Hepatic stellate cell (primary cell): ENCODE measurements around the gene SDK1.

Experiments used
- DNase-seq: peaks from one replicate; pipeline ENCODE4 v3.0.0; 2011; ENCODE audit warnings: low spot score

SDK1 gene

DNA sequence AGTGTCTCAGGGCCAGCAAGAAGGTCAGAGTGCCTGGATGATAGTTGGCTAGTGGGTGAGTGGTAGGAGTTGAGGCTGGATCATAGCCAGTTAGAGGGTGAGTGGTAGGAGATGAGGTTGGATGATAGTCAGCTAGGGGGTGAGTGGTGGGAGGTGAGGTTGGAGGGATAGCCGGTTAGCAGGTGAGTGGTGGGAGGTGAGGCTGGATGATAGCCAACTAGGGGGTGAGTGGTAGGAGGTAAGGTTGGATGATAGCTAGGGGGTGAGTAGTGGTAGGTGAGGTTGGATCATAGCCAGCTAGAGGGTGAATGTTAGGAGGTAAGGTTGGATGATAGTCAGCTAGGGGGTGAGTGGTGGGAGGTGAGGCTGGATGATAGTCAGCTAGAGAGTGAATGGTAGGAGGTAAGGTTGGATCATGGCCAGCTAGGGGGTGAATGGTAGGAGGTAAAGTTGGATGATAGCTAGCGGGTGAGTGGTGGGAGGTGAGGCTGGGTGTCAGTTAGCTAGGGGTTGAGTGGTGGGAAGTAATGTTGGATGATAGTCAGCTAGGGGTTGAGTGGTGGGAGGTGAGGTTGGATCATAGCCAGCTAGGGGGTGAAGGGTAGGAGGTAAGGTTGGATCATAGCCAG lies 226.6 kb downstream of the SDK1 start:
- DNase-seq: no peak

DNA sequence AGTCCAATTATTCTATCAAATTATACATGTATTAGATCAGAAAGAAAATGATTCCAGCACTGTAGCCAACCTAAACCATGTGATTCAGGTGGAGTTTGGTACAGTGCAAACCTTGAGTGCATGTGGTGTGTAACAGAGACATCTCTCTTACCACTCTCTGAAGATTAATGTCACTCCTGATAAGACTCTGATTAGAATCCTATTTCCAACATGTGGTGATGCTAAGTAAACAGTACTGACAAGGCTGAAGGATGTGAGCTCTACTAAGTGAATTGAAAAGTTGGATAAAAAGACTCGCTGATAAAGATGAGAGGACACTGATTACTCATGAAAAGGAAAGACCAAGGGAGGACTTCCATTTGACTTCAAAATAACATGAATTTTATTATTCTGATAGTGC lies 232.0 kb downstream of the SDK1 start:
- DNase-seq: no peak

- peak; percentile 8 for DNase-seq
Measured at GRCh38 chr7:3537210-3537875, 236.3 kb downstream of the SDK1 start.

DNA sequence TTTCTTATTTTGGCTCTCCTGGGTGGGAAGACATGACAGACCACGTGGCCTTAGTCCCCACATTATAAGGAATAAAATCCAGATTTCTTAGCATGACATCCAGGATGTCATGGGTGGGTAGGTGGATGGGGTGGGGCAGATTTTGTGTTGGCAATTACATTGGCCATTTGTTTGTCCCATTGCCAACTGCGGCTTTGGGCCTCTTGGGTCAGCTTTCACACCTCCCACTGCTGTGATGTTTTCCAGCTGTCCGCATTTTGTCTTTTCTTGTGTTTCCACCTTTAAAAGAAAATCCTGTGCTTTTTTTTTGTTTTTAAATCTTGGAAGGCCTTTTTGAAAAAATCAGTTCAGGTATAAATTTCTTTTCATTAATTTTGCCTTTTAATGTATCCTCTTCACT lies 237.0 kb downstream of the SDK1 start:
- DNase-seq: no peak

DNA sequence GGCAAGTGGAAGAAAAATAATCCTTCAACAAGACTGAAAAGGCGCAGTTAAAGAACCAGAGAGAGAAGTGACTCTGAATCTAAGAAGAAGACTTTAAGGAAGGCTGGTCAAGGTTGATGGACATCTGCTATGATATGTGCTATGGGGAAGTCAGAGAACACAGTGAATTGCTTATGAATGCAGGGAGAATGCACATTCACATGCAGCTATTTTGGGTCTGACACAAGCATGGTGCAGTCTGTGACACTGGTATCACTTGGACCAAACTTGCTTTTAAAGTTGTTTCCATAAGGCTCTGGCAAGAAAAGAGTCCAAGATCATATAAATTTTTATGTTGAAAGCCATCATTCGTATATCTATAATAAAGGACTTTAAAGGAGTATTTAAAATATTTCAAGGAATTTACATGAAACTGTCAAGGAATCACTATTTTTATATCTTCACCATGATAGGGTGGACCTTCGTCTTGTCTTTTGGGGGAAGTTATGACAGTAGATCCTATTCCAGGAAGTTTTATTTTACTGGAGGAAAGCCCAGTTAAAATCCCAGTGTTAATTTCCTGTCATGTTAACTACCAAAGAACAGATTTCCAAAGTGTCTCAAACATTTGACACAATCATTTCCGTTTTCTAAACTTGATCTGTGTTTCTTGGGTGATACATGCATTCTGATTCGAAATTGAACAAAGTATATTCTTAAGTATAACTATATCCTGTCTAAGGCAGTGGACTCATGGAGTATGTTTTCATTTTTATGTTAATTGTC lies 239.6 kb downstream of the SDK1 start:
- no peak for DNase-seq

DNA sequence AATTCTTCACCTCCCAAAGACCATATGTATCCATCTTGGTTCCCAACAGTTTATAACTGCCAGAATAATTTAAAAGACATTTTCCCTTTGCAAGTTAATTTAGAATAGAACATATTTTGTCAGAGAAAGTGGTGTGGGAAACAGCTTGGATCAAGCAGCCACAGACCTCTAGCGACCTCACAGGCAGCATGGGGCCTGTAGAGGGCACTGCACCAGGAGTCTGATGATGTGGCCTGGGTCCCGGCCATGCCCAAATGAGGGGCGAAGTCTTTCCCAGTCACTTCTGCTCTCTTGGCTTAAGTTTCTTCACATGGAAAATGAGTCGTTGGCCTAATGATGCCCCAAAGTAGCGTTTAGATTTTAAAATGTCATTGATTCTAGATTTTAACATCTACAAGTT lies 243.2 kb downstream of the SDK1 start:
- no peak for DNase-seq

- no peak for DNase-seq
Measured at GRCh38 chr7:3548815-3549214, 247.8 kb downstream of the SDK1 start.

GRCh38 chr7:3549601-3550000 lies 248.5 kb downstream of the SDK1 start:
- no peak for DNase-seq

- no peak for DNase-seq
Measured at GRCh38 chr7:3551536-3551935, 250.5 kb downstream of the SDK1 start.

DNA sequence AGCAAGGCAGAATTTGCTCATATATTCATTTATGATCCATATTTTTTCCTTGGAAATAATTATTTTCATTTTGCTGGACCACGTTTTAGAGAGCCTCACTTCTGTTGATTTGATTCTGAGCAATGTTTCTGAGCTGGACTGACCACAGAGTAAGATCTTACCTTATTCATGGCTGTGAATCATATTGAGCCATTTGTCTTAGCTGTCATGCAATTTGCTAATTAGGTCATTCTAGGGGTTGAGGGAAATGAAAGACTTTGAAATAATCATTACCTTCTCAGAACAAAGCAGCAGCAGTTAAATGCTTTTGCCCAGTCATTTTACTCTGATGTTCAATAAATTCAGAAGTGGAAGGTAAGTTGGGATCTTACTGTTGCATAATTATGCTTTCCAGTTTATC lies 251.4 kb downstream of the SDK1 start:
- DNase-seq: no peak

- no peak for DNase-seq
Measured at GRCh38 chr7:3558400-3558799, 257.3 kb downstream of the SDK1 start.

GRCh38 chr7:3559278-3559677 lies 258.2 kb downstream of the SDK1 start:
- DNase-seq: no peak

DNA sequence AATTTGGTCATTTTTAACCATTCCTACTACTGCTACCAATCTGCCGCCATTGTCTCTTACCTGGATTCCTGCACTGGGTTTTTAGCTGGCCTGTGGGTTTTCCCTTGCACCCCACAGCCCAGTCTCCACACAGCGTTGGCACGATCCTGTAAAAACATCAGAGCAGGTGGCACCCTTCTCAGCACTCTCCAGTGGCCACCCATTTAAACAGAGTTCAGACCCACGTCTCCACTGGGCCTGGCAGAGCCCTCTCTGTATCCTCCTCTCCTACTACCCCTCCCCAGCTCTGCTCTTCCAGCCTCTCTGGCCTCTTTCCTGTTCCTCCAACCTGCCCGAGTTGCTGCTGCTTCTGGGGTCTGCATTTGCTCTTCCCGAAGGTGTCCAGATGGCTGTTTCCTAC lies 259.4 kb downstream of the SDK1 start:
- no peak for DNase-seq

GRCh38 chr7:3561932-3562331 lies 260.9 kb downstream of the SDK1 start:
- no peak for DNase-seq

- no peak for DNase-seq
Measured at GRCh38 chr7:3564231-3564630, 263.2 kb downstream of the SDK1 start.

DNA sequence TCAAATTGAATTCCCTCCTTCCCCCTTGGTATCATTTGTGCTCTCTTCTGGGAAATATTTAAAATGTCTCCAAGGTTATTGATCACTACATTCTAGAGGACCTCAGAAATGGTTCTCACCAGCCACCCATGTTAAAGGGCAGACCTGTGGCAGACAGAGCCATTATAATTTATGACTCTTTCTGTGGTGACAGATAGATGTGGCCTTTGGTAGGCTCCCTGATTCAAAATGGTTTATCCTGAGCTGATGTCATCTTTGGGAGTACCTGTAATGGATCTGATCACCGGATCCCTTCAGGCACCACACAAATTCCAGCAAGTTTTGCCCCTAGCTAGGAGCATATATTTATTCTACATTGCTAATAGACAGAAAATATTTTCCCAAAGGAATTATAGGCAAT lies 267.5 kb downstream of the SDK1 start:
- DNase-seq: no peak

- DNase-seq: no peak
Measured at GRCh38 chr7:3569643-3570042, 268.6 kb downstream of the SDK1 start.

DNA sequence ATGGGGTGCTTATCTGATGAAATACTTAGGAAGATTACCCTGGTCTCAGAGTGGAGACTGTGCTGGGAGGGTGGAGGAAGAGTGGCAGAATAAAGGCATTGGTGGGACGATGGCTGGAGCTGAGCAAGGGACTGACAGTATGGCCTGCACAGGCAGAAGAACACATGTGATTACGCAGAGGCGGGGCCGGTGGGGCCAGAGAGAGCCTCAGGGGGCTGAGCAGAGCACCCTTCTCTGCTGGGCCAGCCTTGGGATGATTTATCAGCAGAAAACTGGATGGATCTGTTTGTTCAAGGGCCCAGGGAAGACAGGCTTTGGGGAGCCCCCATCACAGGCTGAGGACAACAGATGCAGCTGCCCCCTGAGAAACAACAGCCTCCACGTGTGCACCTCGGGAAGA lies 272.1 kb downstream of the SDK1 start:
- no peak for DNase-seq

DNA sequence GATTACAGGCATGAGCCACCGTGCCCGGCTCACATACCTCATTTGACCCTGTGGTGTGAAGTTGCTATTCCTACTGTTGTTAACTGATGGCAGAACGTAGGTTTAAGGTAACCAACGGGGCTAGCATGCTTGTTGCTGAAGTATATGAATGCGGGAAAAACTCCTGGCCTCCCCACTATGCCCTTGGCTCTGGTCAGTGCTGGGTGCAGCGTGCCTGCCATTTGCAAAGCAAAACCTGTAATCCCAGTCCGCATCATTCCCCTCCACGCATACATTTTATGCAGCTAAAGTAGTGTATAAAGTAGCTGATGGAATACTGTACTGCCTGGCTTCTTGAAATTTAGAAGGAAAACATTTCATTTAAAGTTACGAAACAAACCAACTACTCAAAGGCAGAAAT lies 273.3 kb downstream of the SDK1 start:
- no peak for DNase-seq

DNA sequence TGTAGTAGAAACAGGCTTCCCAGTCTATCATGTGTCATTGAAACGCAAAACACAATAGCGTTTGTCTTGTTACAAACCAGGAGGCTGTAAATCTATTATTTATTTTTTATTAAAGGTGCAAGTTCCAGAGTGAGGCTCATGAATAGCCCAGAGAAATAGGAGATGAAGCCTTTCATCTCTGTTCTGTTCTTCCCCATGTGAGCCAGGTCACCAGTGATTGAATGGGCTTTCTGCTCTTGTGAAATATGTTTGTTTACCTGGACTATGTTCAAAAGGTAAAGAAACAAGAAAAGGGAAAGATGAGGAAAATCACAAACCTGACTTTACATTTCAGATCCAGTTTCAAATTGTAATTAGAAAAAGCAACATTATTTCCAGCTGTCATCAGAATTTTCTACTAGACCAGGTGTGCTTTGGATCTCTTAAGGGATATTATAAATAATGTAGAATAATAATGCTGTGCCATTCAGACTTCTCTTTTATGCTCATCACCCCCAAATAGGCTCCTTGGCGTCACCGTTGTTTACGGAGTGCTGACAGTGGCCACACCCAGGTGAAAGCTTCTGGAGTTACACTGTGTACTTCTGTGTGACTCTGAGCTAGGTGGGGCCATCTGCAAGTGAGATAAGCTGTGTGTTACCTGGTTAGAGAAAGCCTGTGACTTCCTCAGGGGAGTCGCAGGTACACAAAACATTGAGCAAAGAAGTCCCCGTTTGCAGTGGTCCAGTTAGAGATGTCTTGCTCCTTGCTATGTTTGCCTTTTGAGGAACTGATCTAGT lies 274.9 kb downstream of the SDK1 start:
- DNase-seq: no peak

DNA sequence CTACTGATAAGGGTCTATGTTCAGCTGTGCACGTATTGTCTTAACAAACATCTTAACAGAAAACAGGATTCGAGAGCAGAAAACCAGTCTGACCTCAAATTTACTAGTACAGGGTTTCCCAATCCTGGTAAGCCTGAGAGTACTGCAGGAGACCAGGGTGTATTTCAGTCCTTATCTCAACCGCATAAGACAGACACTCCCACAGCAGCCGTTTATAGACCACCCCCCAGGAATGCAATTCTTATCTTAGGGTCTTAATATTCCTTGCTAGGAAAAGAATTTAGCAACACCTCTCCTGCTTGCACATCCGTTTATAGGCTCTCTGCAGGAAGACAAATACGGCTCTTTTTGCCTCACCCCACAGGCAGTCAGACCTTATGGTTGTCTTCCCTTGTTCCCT lies 277.3 kb downstream of the SDK1 start:
- DNase-seq: no peak

- no peak for DNase-seq
Measured at GRCh38 chr7:3579638-3580219, 278.7 kb downstream of the SDK1 start.
